ENCODE data around the gene RAPGEF1. TPM values are rescaled to one million over a fixed set of nuclear protein-coding genes. Genes with fewer than 3 reads are reported as not detected.

Gene RAPGEF1
- total RNA-seq, 1 donor from 2014 or later = 146 TPM

DNA sequence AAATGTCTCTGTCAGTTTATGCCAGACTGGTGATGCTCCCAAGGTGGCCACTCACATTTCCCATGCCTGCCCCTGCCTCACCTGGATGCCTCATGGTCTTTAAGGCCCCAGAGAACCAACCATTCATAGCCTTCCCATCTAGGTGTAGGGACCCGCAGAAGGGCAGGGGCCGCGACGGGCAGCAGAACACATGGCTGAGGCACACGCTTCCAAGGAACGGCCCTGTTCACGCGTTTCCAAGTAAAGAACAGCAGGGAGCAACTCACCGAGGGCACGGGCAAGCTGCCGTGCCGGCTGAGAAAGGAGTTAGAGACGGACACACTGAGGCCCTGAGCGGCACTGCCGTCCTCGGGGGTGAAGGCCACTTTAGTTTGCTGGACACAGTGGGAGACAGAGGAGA is 121.1 kb downstream of the RAPGEF1 start:
- no peaks in the 10 kb centered on the region for H3K27me3 ChIP-seq (ENCODE audit: low read depth)
- peaks cover 99% of the 10 kb centered on the region for H3K36me3 ChIP-seq
- ATAC-seq (no peak), DNase-seq (no peak)
- no peak overlapping the region for H3K4me3 ChIP-seq
- H3K4me1 ChIP-seq = peaks cover 8% of the 10 kb centered on the region
- no peaks in the 10 kb centered on the region for H3K9me3 ChIP-seq
- no peak overlapping the region for H3K27ac ChIP-seq
- TF ChIP-seq, protein P1, sequence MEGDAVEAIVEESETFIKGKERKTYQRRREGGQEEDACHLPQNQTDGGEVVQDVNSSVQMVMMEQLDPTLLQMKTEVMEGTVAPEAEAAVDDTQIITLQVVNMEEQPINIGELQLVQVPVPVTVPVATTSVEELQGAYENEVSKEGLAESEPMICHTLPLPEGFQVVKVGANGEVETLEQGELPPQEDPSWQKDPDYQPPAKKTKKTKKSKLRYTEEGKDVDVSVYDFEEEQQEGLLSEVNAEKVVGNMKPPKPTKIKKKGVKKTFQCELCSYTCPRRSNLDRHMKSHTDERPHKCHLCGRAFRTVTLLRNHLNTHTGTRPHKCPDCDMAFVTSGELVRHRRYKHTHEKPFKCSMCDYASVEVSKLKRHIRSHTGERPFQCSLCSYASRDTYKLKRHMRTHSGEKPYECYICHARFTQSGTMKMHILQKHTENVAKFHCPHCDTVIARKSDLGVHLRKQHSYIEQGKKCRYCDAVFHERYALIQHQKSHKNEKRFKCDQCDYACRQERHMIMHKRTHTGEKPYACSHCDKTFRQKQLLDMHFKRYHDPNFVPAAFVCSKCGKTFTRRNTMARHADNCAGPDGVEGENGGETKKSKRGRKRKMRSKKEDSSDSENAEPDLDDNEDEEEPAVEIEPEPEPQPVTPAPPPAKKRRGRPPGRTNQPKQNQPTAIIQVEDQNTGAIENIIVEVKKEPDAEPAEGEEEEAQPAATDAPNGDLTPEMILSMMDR (IDR thresholded peaks at IDR 0.05) = no peak
- intact Hi-C loops (cut with DNase I) = no loop called here

- TF ChIP-seq, protein P1 (IDR thresholded peaks at IDR 0.05) = no peak
- Histone ChIP-seq H3K4me1 (peaks cover 8% of the 10 kb centered on the region), H3K9me3 (no peaks in the 10 kb centered on the region), H3K36me3 (peaks cover 99% of the 10 kb centered on the region), H3K27me3 (ENCODE audit: low read depth) (no peaks in the 10 kb centered on the region), H3K4me3 (no peak overlapping the region), H3K27ac (no peak overlapping the region)
- ATAC-seq = peak; percentile 3 to 37
- intact Hi-C loops (cut with DNase I) = no loop called here
- no peak for DNase-seq
Observed at GRCh38 chr9:131618071-131618479, 121.8 kb downstream of the RAPGEF1 start.

DNA sequence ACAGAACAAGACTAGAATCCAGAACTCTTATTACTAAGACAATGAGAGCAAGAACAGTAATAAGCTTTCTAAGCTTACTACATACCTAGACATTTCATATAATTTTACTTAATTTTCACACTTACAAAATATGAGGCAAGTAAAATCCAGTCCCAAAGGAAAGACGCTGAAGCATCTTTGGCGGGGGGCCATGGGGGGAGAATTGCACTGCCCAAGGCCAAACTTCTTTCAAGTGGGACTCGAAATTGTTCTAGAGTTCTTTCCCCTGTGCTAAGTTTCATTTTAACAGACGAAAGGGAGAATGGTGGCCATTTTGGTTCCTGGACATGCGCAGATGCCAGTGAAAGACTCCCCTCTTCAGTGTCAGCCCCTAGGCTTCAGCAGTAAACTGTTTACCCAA is 122.3 kb downstream of the RAPGEF1 start:
- Histone ChIP-seq H3K9me3 (no peaks in the 10 kb centered on the region), H3K27ac (no peak overlapping the region), H3K36me3 (peaks cover 99% of the 10 kb centered on the region), H3K4me3 (no peak overlapping the region), H3K27me3 (ENCODE audit: low read depth) (no peaks in the 10 kb centered on the region), H3K4me1 (peaks cover 8% of the 10 kb centered on the region)
- intact Hi-C loops (cut with DNase I) = no loop called here
- DNase-seq = no peak
- ATAC-seq = no peak
- TF ChIP-seq, protein P1 (IDR thresholded peaks at IDR 0.05) = no peak

DNA sequence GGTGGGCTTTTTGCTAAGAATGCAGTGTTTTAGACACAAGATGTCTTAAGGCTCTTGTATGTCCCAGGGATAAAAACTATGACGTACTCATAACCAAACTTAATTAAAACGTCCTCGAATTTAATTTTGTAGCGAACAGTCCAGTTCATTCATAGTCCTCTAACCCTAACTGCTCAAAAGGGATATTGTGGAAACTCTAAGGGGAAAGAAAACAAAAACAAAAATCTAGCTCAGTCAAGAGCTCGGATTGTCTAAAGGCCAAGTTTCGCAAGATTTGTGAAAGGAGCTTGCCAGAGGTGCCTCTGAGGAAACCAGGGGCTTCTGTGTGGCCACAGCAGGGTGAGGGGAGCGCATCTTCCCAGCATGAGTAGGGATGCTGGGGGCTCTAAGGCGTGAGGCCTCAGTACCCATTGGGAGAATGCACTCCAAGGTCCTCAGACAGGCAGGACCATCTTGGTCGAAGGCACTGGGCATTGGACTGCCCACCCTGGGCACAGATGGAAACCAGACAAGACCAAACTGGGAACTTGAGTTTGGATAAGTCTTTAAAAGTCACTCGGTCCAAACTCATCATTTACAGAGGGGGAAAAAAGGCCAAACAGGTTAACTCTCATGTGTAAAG is 122.8 kb downstream of the RAPGEF1 start:
- Histone ChIP-seq H3K27me3 (ENCODE audit: low read depth) (no peaks in the 10 kb centered on the region), H3K36me3 (peaks cover 99% of the 10 kb centered on the region), H3K4me3 (no peak overlapping the region), H3K4me1 (peaks cover 8% of the 10 kb centered on the region), H3K27ac (no peak overlapping the region), H3K9me3 (no peaks in the 10 kb centered on the region)
- ATAC-seq (no peak), DNase-seq (no peak)
- intact Hi-C loops (cut with DNase I) = no loop called here
- TF ChIP-seq, protein P1 (IDR thresholded peaks at IDR 0.05) = no peak

GRCh38 chr9:131614340-131614915 is 125.4 kb downstream of the RAPGEF1 start:
- Histone ChIP-seq H3K4me3 (no peak overlapping the region), H3K36me3 (peaks cover 96% of the 10 kb centered on the region), H3K9me3 (no peaks in the 10 kb centered on the region), H3K27ac (no peak overlapping the region), H3K27me3 (ENCODE audit: low read depth) (no peaks in the 10 kb centered on the region), H3K4me1 (peaks cover 22% of the 10 kb centered on the region)
- intact Hi-C loops (cut with DNase I) = no loop called here
- DNase-seq (peak; percentile 10), ATAC-seq (no peak)
- TF ChIP-seq, protein P1 (IDR thresholded peaks at IDR 0.05) = no peak
